ENCODE results near the gene TECPR2.

Gene TECPR2

DNA sequence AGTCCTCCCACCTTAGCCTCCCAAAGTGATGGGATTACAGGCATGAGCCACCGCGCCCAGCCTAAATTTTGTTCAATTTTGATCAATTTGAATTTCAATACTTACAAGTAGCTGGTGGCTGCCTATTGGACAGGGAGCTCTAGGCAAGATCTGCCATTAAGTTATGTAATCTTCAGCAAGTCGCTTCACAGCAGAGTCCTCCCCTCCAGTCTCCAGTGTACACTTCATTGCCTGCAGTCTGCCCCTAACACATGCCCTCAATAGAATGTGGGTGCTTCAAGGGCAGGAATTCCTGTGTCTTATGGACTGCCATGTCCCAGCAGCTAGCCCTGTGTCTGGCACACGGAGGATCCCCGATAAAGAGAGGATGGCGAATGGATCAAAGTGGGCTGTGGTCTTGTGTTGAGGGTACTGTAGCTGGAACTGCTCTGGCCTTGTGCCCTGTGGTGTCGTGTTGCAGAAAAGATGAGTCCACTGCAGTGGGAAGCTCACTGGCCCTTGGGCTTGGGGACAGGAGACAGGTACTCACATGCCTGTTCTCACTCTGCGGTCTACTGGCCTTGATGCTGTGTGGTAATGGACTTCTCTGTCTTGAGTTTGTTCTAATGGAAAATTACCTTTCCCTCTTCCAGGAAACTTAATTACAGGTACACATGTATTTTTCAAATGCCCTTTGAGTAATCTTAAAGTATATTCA is 67.6 kb downstream of the TECPR2 start:
- H3K4me3 ChIP-seq (ENCODE audit: low read depth, low read length) = no peak overlapping the region
- ChIA-PET CTCF (interaction anchor here (0.7 to 3.1 kb wide), 5 partner anchors 8 to 86 kb away, joined by 3 to 22 read pairs (median 3); no protein-coding TSS in a partner anchor), POLR2A (no interaction called here)
- no peak for DNase-seq (ENCODE audit: low read depth, low spot score)
- TF ChIP-seq, protein P1, sequence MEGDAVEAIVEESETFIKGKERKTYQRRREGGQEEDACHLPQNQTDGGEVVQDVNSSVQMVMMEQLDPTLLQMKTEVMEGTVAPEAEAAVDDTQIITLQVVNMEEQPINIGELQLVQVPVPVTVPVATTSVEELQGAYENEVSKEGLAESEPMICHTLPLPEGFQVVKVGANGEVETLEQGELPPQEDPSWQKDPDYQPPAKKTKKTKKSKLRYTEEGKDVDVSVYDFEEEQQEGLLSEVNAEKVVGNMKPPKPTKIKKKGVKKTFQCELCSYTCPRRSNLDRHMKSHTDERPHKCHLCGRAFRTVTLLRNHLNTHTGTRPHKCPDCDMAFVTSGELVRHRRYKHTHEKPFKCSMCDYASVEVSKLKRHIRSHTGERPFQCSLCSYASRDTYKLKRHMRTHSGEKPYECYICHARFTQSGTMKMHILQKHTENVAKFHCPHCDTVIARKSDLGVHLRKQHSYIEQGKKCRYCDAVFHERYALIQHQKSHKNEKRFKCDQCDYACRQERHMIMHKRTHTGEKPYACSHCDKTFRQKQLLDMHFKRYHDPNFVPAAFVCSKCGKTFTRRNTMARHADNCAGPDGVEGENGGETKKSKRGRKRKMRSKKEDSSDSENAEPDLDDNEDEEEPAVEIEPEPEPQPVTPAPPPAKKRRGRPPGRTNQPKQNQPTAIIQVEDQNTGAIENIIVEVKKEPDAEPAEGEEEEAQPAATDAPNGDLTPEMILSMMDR (IDR thresholded peaks at IDR 0.05; ENCODE audit: insufficient read depth, low read length, missing control alignments) = no peak

DNA sequence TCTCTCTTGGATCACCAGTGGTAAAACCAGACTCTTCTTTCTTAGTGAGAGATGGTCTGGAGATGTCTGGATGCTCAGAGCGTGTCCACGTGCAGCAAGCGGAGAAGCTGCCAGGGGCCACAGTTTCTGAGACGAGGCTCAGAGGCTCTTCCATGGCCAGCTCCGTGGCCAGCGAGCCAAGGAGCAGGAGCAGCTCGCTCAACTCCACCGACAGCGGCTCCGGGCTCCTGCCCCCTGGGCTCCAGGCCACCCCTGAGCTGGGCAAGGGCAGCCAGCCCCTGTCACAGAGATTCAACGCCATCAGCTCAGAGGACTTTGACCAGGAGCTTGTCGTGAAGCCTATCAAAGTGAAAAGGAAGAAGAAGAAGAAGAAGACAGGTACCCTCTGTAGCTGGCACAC is 69.0 kb downstream of the TECPR2 start:
- ChIA-PET POLR2A (no interaction called here), CTCF (interaction anchor here (1.1 to 1.3 kb wide), 2 partner anchors 86 to 93 kb away, joined by 3 to 4 read pairs; no protein-coding TSS in a partner anchor)
- DNase-seq (ENCODE audit: low read depth, low spot score) = no peak
- TF ChIP-seq, protein P1 (IDR thresholded peaks at IDR 0.05; ENCODE audit: insufficient read depth, low read length, missing control alignments) = no peak
- H3K4me3 ChIP-seq (ENCODE audit: low read depth, low read length) = no peak overlapping the region

DNA sequence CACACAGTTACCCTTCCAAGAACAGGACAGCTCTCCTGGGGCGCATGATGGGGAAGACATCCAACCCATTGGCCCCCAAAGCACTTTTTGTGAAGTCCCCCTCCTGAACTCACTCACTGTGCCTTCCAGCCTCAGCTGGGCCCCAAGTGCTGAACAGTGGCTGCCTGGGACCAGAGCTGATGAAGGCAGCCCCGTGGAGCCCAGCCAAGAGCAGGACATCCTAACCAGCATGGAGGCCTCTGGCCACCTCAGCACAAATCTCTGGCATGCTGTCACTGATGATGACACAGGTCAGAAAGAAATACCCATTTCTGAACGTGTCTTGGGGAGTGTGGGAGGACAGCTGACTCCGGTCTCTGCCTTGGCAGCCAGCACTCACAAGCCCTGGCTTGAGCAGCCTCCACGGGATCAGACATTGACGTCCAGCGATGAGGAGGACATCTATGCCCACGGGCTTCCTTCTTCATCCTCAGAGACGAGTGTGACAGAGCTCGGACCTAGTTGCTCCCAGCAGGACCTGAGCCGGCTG is 72.0 kb downstream of the TECPR2 start:
- H3K4me3 ChIP-seq (ENCODE audit: low read depth, low read length) = no peak overlapping the region
- TF ChIP-seq, protein P1 (IDR thresholded peaks at IDR 0.05; ENCODE audit: insufficient read depth, low read length, missing control alignments) = no peak
- no peak for DNase-seq (ENCODE audit: low read depth, low spot score)
- ChIA-PET POLR2A (no interaction called here), CTCF (interaction anchor here (0.7 to 8.4 kb wide), 5 partner anchors 9 to 80 kb away, joined by 3 to 117 read pairs (median 47); no protein-coding TSS in a partner anchor)

DNA sequence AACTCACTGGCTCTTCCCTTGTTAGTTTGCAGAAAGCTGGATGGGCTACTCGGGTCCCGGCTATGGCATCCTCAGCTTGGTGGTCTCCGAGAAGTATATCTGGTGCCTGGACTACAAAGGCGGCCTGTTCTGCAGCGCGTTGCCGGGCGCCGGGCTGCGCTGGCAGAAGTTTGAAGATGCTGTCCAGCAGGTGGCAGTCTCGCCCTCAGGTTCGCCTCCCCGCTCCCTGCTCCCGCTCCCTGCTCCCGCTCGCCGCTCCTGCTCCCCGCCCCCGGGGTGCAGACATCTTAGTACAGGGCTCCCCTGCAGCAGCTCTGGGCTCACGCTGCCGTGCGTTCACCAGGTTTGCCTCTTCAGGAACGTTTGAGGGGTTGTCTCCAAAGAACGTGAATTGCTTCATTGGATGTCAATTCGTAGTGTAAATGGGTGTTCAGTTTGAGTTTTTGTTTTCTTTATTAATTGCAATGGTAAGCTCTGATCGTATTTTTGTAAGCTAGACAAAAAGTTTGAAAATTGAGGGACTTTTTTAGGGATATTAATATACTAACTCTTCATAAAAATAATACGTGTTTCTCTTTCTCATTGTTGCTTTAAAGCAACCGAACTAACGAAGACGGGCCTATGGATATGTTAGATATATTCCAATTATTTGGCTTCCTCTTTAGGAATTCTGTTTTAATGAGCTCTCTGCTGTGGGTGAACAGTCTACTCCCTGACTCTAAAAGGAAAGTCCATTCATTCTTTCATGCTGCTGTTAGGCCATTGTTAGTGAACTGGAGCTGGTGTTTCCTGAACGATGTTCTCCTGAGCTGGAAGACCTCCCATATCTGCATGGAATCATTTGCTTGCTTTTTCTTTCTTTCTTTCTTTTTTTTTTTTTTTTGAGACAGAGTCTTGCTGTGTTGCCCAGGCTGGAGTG is 75.5 kb downstream of the TECPR2 start:
- H3K4me3 ChIP-seq (ENCODE audit: low read depth, low read length) = peak overlapping the region; percentile 32; the same call in 1 of the 2 replicates
- TF ChIP-seq, protein P1 (IDR thresholded peaks at IDR 0.05; ENCODE audit: insufficient read depth, low read length, missing control alignments) = peak; percentile 89
- DNase-seq (ENCODE audit: low read depth, low spot score) = no peak
- ChIA-PET CTCF (interaction anchor here (0.7 to 8.4 kb wide), 52 partner anchors 9 to 256 kb away, joined by 3 to 117 read pairs (median 4); partner anchors contain the start of genes ANKRD9 and ZNF839), POLR2A (interaction anchor here (0.6 kb wide), 1 partner anchor 83 kb away, joined by 3 read pairs; no protein-coding TSS in a partner anchor)

DNA sequence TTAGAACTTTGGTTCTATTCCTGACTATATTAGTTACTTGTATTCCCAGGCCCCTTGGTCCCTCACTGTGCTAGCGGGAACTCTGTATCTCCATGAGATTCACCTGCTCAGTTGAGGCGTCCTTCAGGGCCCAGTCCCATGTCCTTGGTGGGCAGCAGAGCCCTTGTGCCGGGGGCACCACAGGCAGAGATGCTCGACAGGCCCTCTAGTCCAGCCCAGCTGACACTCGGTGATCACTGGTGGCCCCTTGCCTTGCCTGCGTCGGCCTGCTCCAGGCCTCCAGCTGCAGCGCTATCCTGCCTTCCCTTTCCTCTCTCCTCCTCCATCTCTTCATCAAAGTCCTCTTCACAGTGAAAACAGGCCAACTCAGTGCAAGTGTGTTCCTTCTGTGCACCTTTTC is 76.8 kb downstream of the TECPR2 start:
- ChIA-PET POLR2A (no interaction called here), CTCF (interaction anchor here (1.4 to 8.4 kb wide), 7 partner anchors 10 to 255 kb away, joined by 5 to 117 read pairs (median 47); no protein-coding TSS in a partner anchor)
- H3K4me3 ChIP-seq (ENCODE audit: low read depth, low read length) = no peak overlapping the region
- TF ChIP-seq, protein P1 (IDR thresholded peaks at IDR 0.05; ENCODE audit: insufficient read depth, low read length, missing control alignments) = no peak
- DNase-seq (ENCODE audit: low read depth, low spot score) = no peak

Measured in AG04449 (cell line).